B cell (primary cell): ENCODE results near the gene SAMD1. TPM values are rescaled to one million over a fixed set of nuclear protein-coding genes. Genes with fewer than 3 reads are reported as not detected.

Source experiments
- ATAC-seq: fragments of 200-7000 bp; cut with Tn5 transposase; one replicate; pipeline ENCODE4 v1.10.0; 2021; ENCODE audit warnings: low read depth, mild to moderate bottlenecking, moderate number of reproducible peaks, moderate library complexity
- CTCF ChIA-PET: fragments of 350-600 bp; sonication (Branson Sonifier 250); formaldehyde crosslinking; loops from one replicate; lab custom pipeline; 2021; ENCODE audit warnings: antibody characterized with exemption, inconsistent platforms; lab: Charles Lee
- POLR2A ChIA-PET: fragments of 350-600 bp; sonication (Branson Sonifier 250); formaldehyde crosslinking; loops from one replicate; lab custom pipeline; 2021; ENCODE audit warnings: antibody characterized with exemption; lab: Charles Lee
- DNase-seq: peaks from one replicate; pipeline ENCODE4 v3.0.0; 2013
- H2AFZ ChIP-seq: 2 replicates; pipeline ENCODE4 v1.6.1; 2012; ENCODE audit warnings: mild to moderate bottlenecking, low read depth, low read length; ENCODE audit not compliant: insufficient read depth, poor library complexity, severe bottlenecking
- H3K27ac ChIP-seq, 2 donors: 1 replicate in 1 of 2; 2 replicates in 1 of 2; pipeline ENCODE4 v1.5.1; 2012 to 2013; ENCODE audit warnings: low read length in 2 of 2, mild to moderate bottlenecking in 2 of 2, moderate library complexity in 1 of 2
- H3K27me3 ChIP-seq, 4 experiments: fragments of 200-600 bp in 1 of 4; sonication (generic) in 1 of 4; replicated peaks in 1 of 4; 1 replicate in 2 of 4; 2 replicates in 2 of 4; pipeline versions ENCODE4 v1.6.1 to v1.7.0; 2013 to 2016; ENCODE audit warnings: low read length in 3 of 4, mild to moderate bottlenecking in 2 of 4, mixed read lengths in 1 of 4, moderate library complexity in 1 of 4; ENCODE audit not compliant: insufficient read depth in 4 of 4, control insufficient read depth in 3 of 4; ENCODE audit errors: control extremely low read depth in 1 of 4
- H3K36me3 ChIP-seq, 2 experiments: replicated peaks in 1 of 2; 1 replicate in 1 of 2; 2 replicates in 1 of 2; pipeline versions ENCODE4 v1.6.1 to v1.7.1; 2013; ENCODE audit warnings: low read length in 1 of 2; ENCODE audit not compliant: insufficient read depth in 2 of 2, control insufficient read depth in 1 of 2; ENCODE audit errors: control extremely low read depth in 1 of 2, extremely low read depth in 1 of 2
- H3K4me1 ChIP-seq, 2 donors: fragments of 200-600 bp in 1 of 2; sonication (generic) in 1 of 2; 1 replicate in 1 of 2; 2 replicates in 1 of 2; pipeline versions ENCODE4 v1.5.1 to v1.6.1; 2013 to 2017; ENCODE audit warnings: low read length in 2 of 2; ENCODE audit not compliant: control insufficient read depth in 2 of 2, insufficient read depth in 2 of 2
- H3K4me2 ChIP-seq: replicated peaks from 2 replicates; pipeline ENCODE3; 2012; ENCODE audit warnings: mild to moderate bottlenecking, low read depth, low read length; ENCODE audit not compliant: poor library complexity, severe bottlenecking
- H3K4me3 ChIP-seq, 5 experiments: fragments of 200-600 bp in 1 of 5; sonication (generic) in 1 of 5; 1 replicate in 3 of 5; 2 replicates in 2 of 5; pipeline versions ENCODE4 v1.5.1 to v1.7.0; 2011 to 2016; ENCODE audit warnings: low read length in 4 of 5, mild to moderate bottlenecking in 4 of 5, low read depth in 2 of 5, control low read depth in 1 of 5, moderate library complexity in 1 of 5; ENCODE audit not compliant: insufficient read depth in 1 of 5; ENCODE audit errors: control extremely low read depth in 1 of 5, extremely low read depth in 1 of 5
- H3K79me2 ChIP-seq: fragments of 200-600 bp; sonication (generic); one replicate; pipeline ENCODE4 v1.6.0; 2016; ENCODE audit warnings: low read length; ENCODE audit not compliant: control insufficient read depth, insufficient read depth
- H3K9ac ChIP-seq: fragments of 200-600 bp; sonication (generic); 2 replicates; pipeline ENCODE4 v1.6.1; 2017; ENCODE audit warnings: mild to moderate bottlenecking, low read length, moderate library complexity
- H3K9me3 ChIP-seq, 3 donors: one replicate each; pipeline versions ENCODE4 v1.6.1 to v1.7.1; 2013; ENCODE audit warnings: low read length in 2 of 3; ENCODE audit not compliant: control insufficient read depth in 2 of 3, insufficient read depth in 1 of 3; ENCODE audit errors: control extremely low read depth in 1 of 3
- H4K20me1 ChIP-seq: 2 replicates; pipeline ENCODE4 v1.6.0; 2012; ENCODE audit warnings: mild to moderate bottlenecking, low read length; ENCODE audit not compliant: insufficient read depth, control insufficient read depth, poor library complexity, severe bottlenecking
- H3K27ac Mint-ChIP-seq: one replicate; pipeline ENCODE4 v1.8.0; 2021; ENCODE audit warnings: mixed read lengths
- H3K27me3 Mint-ChIP-seq: one replicate; pipeline ENCODE4 v1.8.0; 2021; ENCODE audit warnings: mixed read lengths
- H3K4me1 Mint-ChIP-seq: one replicate; pipeline ENCODE4 v1.8.0; 2021; ENCODE audit warnings: mixed read lengths
- H3K4me3 Mint-ChIP-seq: one replicate; pipeline ENCODE4 v1.8.0; 2021; ENCODE audit warnings: mixed read lengths
- H3K9me3 Mint-ChIP-seq: one replicate; pipeline ENCODE4 v1.8.0; 2022; ENCODE audit warnings: mixed read lengths; ENCODE audit not compliant: insufficient read depth
- EZH2 ChIP-seq: IDR thresholded peaks from 2 replicates; pipeline ENCODE4 v1.6.1; 2012; ENCODE audit warnings: borderline replicate concordance, low read depth, mild to moderate bottlenecking, moderate library complexity, low read length; ENCODE audit not compliant: insufficient read depth, poor library complexity, severe bottlenecking
- WGBS: methylation state at CpG from one replicate; pipeline ENCODE4 v1.1.5; 2013; ENCODE audit warnings: missing lambda C conversion rate; ENCODE audit not compliant: insufficient coverage; 5-methylcytosine and 5-hydroxymethylcytosine counted together
- intact Hi-C: fragments of 100-400 bp; cut with micrococcal nuclease; formaldehyde crosslinking; loops from one replicate; pipeline ENCODE4 v1.10.0; 2022
- polyA plus RNA-seq: library from polyadenylated mRNA; depleted of rRNA; stranded (reverse); fragments of >200 nt; gene quantifications from 2 replicates; pipeline ENCODE4 v1.2.3, GENCODE V29; 2012
- total RNA-seq, 2 donors: library from RNA; stranded (reverse); fragments of 120-200 nt in 1 of 2; gene quantifications; 1 replicate in 1 of 2; 2 replicates in 1 of 2; pipeline versions ENCODE4 v1.2.3 to v1.2.4, GENCODE V29; 2013 to 2022
- TF ChIP-seq, protein P1 (sequence below): fragments of 200-600 bp; IDR thresholded peaks from one replicate; pipeline ENCODE4 v1.8.0; 2022; ENCODE audit warnings: antibody characterized with exemption, mild to moderate bottlenecking

The SAMD1 gene
- total and polyA plus RNA-seq, 2 donors (not counting 1 experiment from before 2014, with no cell fraction given), result 17.4 to 39.2 TPM

DNA sequence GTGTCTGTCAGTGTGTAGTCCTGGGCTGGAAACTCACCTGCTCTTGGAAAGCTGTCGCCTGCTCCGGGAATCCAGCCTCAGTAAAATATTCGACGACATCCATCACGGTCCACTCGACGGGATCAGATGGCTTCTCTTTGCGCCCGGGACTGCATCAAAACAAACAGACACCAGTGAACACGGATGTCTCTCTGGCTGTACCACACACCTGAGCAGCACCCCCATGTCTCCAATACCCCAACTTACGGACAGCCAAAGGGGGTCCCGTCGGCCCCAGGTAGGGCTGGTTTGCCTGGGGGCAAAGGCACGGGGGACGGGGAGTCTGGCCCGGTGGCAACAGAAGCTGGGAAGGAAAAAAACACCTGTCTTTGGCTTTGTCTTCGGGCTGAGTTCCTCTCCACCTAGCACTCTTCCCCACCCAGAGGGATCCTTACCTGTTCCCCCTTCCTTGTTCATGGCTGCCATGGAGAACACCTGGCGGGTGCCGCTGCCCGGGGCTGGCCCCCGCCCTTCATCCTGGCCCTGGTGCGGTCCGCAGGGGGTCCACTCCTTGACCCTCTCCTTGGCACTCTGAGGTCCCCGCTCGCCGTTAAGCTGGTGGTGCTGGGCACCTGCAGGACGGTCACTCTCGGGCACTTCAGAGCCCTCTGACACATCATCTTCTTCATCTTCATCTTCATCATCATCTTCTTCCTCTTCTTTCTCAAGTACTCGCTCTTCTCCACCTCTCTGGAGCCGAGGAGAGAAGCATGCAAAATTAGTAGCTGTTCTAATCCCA is 1.7 kb downstream of the SAMD1 start:
- Histone ChIP-seq H3K4me2 (peak overlapping the region; percentile 85), H3K9me3 (peaks cover 2 to 8% (median 7%) of the 10 kb centered on the region in 3 donors), H3K27me3 (no peaks in the 10 kb centered on the region), H4K20me1 (peaks cover 11% of the 10 kb centered on the region), H3K27ac (no peak overlapping the region), H2AFZ (no peak overlapping the region), H3K4me3 (peak overlapping the region in 1 of 5 experiments; percentile 53), H3K79me2 (no peaks in the 10 kb centered on the region), H3K4me1 (peaks cover 11 to 18% of the 10 kb centered on the region in 2 donors), H3K36me3 (no peaks in the 10 kb centered on the region), H3K9ac (no peak overlapping the region)
- H3K4me1 Mint-ChIP-seq, result peaks cover 15% of the 10 kb centered on the region
- DNase-seq (no peak), ATAC-seq (no peak)
- intact Hi-C loops, result no loop called here
- CTCF ChIA-PET, result interaction anchor here (1.4 to 1.8 kb wide), 3 partner anchors 15 to 48 kb away, joined by 3 to 7 read pairs (median 6); partner anchors contain the start of gene ASF1B
- H3K9me3 Mint-ChIP-seq, result peaks cover 6% of the 10 kb centered on the region
- no peaks in the 10 kb centered on the region for H3K27me3 Mint-ChIP-seq
- H3K4me3 Mint-ChIP-seq, result peak overlapping the region; percentile 89
- TF ChIP-seq EZH2, result no peak
- TF ChIP-seq, protein P1, sequence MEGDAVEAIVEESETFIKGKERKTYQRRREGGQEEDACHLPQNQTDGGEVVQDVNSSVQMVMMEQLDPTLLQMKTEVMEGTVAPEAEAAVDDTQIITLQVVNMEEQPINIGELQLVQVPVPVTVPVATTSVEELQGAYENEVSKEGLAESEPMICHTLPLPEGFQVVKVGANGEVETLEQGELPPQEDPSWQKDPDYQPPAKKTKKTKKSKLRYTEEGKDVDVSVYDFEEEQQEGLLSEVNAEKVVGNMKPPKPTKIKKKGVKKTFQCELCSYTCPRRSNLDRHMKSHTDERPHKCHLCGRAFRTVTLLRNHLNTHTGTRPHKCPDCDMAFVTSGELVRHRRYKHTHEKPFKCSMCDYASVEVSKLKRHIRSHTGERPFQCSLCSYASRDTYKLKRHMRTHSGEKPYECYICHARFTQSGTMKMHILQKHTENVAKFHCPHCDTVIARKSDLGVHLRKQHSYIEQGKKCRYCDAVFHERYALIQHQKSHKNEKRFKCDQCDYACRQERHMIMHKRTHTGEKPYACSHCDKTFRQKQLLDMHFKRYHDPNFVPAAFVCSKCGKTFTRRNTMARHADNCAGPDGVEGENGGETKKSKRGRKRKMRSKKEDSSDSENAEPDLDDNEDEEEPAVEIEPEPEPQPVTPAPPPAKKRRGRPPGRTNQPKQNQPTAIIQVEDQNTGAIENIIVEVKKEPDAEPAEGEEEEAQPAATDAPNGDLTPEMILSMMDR, result no peak
- POLR2A ChIA-PET, result interaction anchor here (0.6 kb wide), 1 partner anchor 268 kb away, joined by 8 read pairs; no protein-coding TSS in a partner anchor
- peak overlapping the region; percentile 92 for H3K27ac Mint-ChIP-seq
- 96% methylated on average over 27 of the region's 30 CpGs for WGBS

DNA sequence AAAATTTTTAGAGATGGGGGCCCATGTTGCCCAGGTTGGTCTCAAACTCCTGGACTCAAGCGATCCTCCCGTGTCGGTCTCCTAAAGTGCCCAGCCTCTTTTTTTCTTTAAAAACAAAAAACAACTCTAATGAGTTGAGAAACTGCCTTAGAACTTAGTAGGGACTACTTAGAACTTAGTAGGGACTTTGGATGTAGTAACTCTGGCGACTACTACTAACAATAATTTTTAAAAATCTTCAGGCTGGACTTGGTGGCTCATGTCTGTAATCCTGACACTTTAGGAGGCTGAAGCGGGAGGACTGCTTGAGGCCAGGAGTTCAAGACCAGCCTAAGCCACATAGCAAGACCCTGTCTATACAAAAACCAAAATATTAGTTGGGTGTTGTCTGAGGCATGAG is 4.5 kb downstream of the SAMD1 start:
- Mint-ChIP-seq H3K27ac (no peak overlapping the region), H3K9me3 (no peaks in the 10 kb centered on the region), H3K4me1 (peaks cover 13% of the 10 kb centered on the region), H3K4me3 (no peak overlapping the region), H3K27me3 (no peaks in the 10 kb centered on the region)
- Histone ChIP-seq H3K9ac (no peak overlapping the region), H3K27me3 (no peaks in the 10 kb centered on the region), H2AFZ (no peak overlapping the region), H3K9me3 (no peaks in the 10 kb centered on the region), H4K20me1 (peaks cover 11% of the 10 kb centered on the region), H3K4me1 (peaks cover 13 to 16% of the 10 kb centered on the region in 2 donors), H3K36me3 (no peaks in the 10 kb centered on the region), H3K4me2 (no peak overlapping the region), H3K4me3 (no peak overlapping the region), H3K79me2 (peaks cover 4% of the 10 kb centered on the region), H3K27ac (no peak overlapping the region)
- POLR2A ChIA-PET, result no interaction called here
- DNase-seq (no peak), ATAC-seq (no peak)
- CTCF ChIA-PET, result no interaction called here
- WGBS, result 100% methylated on average over 1 of the region's 5 CpGs
- intact Hi-C loops, result no loop called here
- TF ChIP-seq EZH2, result no peak
- TF ChIP-seq, protein P1, result no peak
